Activated naive CD4-positive, alpha-beta T cell treated with anti-CD3 and anti-CD28 coated beads, Interleukin-2, amount 50 U/mL, for 72 hours (primary cell): ENCODE data around the gene OPCML. TPM values are rescaled to one million over a fixed set of nuclear protein-coding genes. Genes with fewer than 3 reads are reported as not detected.

Source experiments
- ATAC-seq, 2 donors: fragments of 150-1000 bp; cut with Tn5 transposase; 2 replicates each; pipeline ENCODE4 v1.10.0; 2021; ENCODE audit warnings: mild to moderate bottlenecking in 2 of 2, moderate library complexity in 2 of 2
- DNase-seq, 2 donors: peaks; one replicate each; pipeline ENCODE4 v3.0.0; 2021 to 2022; ENCODE audit warnings: low spot score in 2 of 2
- H3K27ac Mint-ChIP-seq, 2 donors: one replicate each; pipeline ENCODE4 v1.8.0; 2022; ENCODE audit warnings: mild to moderate bottlenecking in 2 of 2, mixed read lengths in 2 of 2
- H3K36me3 Mint-ChIP-seq, 2 donors: one replicate each; pipeline ENCODE4 v1.8.0; 2022; ENCODE audit warnings: mixed read lengths in 2 of 2
- H3K9me3 Mint-ChIP-seq, 2 donors: one replicate each; pipeline ENCODE4 v1.8.0; 2022; ENCODE audit warnings: mixed read lengths in 2 of 2
- total RNA-seq, 2 donors: library from RNA; stranded (reverse); gene quantifications; one replicate each; pipeline ENCODE4 v1.2.3, GENCODE V29; 2022

OPCML gene
- total RNA-seq, 2 donors from 2014 or later: not detected

DNA sequence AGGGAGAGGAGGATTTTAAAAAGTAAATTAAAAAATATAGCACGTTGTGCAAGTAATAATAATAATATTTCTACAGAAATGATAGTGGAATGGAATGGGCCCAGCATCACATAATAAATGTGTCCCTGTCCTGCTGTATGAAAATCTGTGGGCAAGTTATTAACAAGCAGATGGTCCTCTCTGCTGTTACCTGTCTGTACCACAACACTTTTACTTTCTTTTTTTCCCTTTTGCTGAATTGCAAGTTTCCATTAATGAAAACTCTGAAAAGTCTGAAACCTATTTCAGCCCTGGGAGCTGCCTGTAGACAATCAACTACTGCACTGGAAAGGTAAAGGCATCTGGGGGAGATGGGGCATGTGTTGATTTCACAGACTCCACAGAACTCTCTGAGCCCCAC is 937.1 kb downstream of the OPCML start:
- ATAC-seq (no peak), DNase-seq (no peak)
- Mint-ChIP-seq H3K9me3 (peaks cover 0 to 6% of the 10 kb centered on the region in 2 donors), H3K36me3 (peaks cover 0 to 15% of the 10 kb centered on the region in 2 donors), H3K27ac (no peak overlapping the region)

GRCh38 chr11:132590986-132591385 is 941.3 kb downstream of the OPCML start:
- peaks cover 0 to 15% of the 10 kb centered on the region in 2 donors for H3K9me3 Mint-ChIP-seq
- no peak for ATAC-seq
- peaks cover 0 to 15% of the 10 kb centered on the region in 2 donors for H3K36me3 Mint-ChIP-seq
- no peak overlapping the region for H3K27ac Mint-ChIP-seq
- DNase-seq: no peak

GRCh38 chr11:132590554-132590953 is 941.7 kb downstream of the OPCML start:
- Mint-ChIP-seq H3K9me3 (peaks cover 0 to 15% of the 10 kb centered on the region in 2 donors), H3K36me3 (peaks cover 0 to 15% of the 10 kb centered on the region in 2 donors), H3K27ac (no peak overlapping the region)
- DNase-seq (no peak), ATAC-seq (no peak)

GRCh38 chr11:132589791-132590190 is 942.5 kb downstream of the OPCML start:
- H3K36me3 Mint-ChIP-seq: peaks cover 0 to 15% of the 10 kb centered on the region in 2 donors
- ATAC-seq (no peak), DNase-seq (no peak)
- H3K9me3 Mint-ChIP-seq: peaks cover 0 to 15% of the 10 kb centered on the region in 2 donors
- no peak overlapping the region for H3K27ac Mint-ChIP-seq

GRCh38 chr11:132588366-132588765 is 943.9 kb downstream of the OPCML start:
- Mint-ChIP-seq H3K36me3 (peaks cover 0 to 15% of the 10 kb centered on the region in 2 donors), H3K27ac (no peak overlapping the region), H3K9me3 (peaks cover 0 to 15% of the 10 kb centered on the region in 2 donors)
- DNase-seq: no peak
- no peak for ATAC-seq

DNA sequence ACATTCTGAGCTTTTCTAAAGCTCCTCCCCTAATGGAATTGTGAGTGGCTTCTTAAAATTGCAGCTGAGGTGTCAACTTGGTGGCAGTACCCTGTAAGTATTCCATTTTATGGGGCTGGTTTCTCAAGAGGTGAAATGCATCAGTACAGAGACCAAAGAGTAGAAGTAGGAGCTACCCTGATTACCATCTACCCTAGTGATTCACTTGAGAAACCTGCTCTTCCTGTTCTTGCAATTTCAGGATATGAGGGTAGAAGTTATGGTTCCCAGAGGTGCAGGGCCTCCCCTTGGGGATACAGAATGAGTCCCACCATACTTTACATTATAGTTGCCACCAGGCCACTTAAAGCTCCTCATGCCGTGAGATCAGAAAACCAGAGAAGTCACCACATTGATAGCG is 944.6 kb downstream of the OPCML start:
- no peak overlapping the region for H3K27ac Mint-ChIP-seq
- DNase-seq (no peak), ATAC-seq (no peak)
- H3K9me3 Mint-ChIP-seq: peaks cover 0 to 10% of the 10 kb centered on the region in 2 donors
- peaks cover 0 to 10% of the 10 kb centered on the region in 2 donors for H3K36me3 Mint-ChIP-seq

DNA sequence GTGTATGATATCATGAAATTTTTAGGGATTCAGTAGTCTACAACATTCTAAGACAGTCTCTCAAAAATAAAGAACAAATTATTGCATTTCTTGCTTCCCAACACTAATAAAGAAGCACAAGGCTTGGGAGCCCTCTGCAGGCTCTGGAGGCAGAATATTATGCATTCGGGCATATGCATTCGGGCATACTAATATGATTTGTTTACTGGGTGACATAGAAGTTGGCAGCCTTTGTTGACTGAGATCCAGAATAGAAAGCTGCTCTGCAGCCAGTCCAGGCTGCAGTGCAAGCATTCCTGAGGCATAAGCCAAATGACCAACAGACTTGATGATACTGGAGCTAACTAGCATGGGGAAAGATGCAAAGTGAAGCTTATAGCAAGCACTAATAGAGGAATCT is 945.5 kb downstream of the OPCML start:
- peaks cover 0 to 4% of the 10 kb centered on the region in 2 donors for H3K36me3 Mint-ChIP-seq
- H3K27ac Mint-ChIP-seq: no peak overlapping the region
- peaks cover 0 to 8% of the 10 kb centered on the region in 2 donors for H3K9me3 Mint-ChIP-seq

GRCh38 chr11:132579634-132580327 is 952.5 kb downstream of the OPCML start:
- DNase-seq (no peak), ATAC-seq (no peak)
- H3K9me3 Mint-ChIP-seq: peaks cover 0 to 10% of the 10 kb centered on the region in 2 donors
- H3K27ac Mint-ChIP-seq: no peak overlapping the region
- peaks cover 0 to 12% of the 10 kb centered on the region in 2 donors for H3K36me3 Mint-ChIP-seq

More for the DNA sequence above, 945.5 kb downstream of the OPCML start:
- no peak for DNase-seq
- no peak for ATAC-seq

GRCh38 chr11:132579136-132579535 is 953.2 kb downstream of the OPCML start:
- H3K27ac Mint-ChIP-seq: no peak overlapping the region
- H3K9me3 Mint-ChIP-seq: peaks cover 6 to 10% of the 10 kb centered on the region in 2 donors
- peaks cover 0 to 12% of the 10 kb centered on the region in 2 donors for H3K36me3 Mint-ChIP-seq
- ATAC-seq (no peak), DNase-seq (no peak)

DNA sequence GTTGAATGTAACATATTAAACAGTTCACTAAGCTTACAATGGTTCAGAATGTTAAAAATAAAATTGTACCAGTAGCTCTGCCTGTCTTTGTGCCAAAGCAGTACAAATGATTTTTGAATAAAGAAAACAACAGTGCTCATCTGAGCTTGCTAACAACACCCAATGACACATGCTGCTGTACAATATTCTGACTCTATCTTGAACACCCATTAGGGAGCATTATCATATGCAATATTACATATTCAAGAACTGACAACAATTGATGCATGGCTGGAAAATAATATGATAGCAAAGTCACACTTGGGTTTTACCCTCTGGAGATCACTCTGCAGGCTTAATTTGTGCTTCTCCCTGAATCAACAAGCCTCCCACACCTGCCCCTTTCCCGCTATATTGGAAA is 953.7 kb downstream of the OPCML start:
- DNase-seq: no peak
- Mint-ChIP-seq H3K27ac (no peak overlapping the region), H3K9me3 (peaks cover 9 to 10% of the 10 kb centered on the region in 2 donors)

GRCh38 chr11:132576706-132577105 is 955.6 kb downstream of the OPCML start:
- no peak for DNase-seq
- Mint-ChIP-seq H3K36me3 (peaks cover 0 to 12% of the 10 kb centered on the region in 2 donors), H3K27ac (no peak overlapping the region), H3K9me3 (peaks cover 9 to 10% of the 10 kb centered on the region in 2 donors)
- no peak for ATAC-seq

More for the DNA sequence above, 953.7 kb downstream of the OPCML start:
- no peak for ATAC-seq
- peaks cover 0 to 12% of the 10 kb centered on the region in 2 donors for H3K36me3 Mint-ChIP-seq

GRCh38 chr11:132564091-132564885 is 968.0 kb downstream of the OPCML start:
- Mint-ChIP-seq H3K9me3 (peaks cover 12 to 14% of the 10 kb centered on the region in 2 donors), H3K27ac (no peak overlapping the region), H3K36me3 (peaks cover 0 to 9% of the 10 kb centered on the region in 2 donors)
- ATAC-seq: no peak
- DNase-seq: no peak

DNA sequence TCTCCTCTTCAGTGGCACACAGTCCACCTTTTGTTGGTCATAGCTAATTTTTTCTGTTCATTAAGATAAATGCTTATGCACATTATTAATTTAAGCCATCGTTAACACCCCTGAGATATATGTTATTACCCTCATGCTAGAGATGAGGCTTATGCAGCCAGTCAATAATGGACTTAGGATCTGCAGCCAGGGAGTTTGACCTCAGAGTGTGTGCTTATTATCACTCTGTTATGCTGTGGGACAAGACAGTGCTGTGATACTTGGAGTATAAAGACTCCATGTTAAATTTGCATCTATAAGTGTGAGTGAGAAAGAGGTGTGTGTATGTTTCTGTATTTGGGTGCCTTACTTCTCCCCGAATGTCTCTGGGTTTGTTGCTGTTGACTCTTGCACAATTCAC is 969.3 kb downstream of the OPCML start:
- H3K9me3 Mint-ChIP-seq: peaks cover 12 to 17% of the 10 kb centered on the region in 2 donors
- peaks cover 0 to 5% of the 10 kb centered on the region in 2 donors for H3K36me3 Mint-ChIP-seq

GRCh38 chr11:132561937-132562336 is 970.4 kb downstream of the OPCML start:
- Mint-ChIP-seq H3K9me3 (peaks cover 12 to 13% of the 10 kb centered on the region in 2 donors), H3K36me3 (peaks cover 0 to 5% of the 10 kb centered on the region in 2 donors), H3K27ac (no peak overlapping the region)
- DNase-seq (no peak), ATAC-seq (no peak)

More for the DNA sequence above, 969.3 kb downstream of the OPCML start:
- DNase-seq: no peak
- ATAC-seq: no peak
- no peak overlapping the region for H3K27ac Mint-ChIP-seq

GRCh38 chr11:132559331-132560036 is 972.8 kb downstream of the OPCML start:
- no peak for ATAC-seq
- Mint-ChIP-seq H3K9me3 (peaks cover 5 to 8% of the 10 kb centered on the region in 2 donors), H3K36me3 (no peaks in the 10 kb centered on the region), H3K27ac (no peak overlapping the region)
- DNase-seq: no peak

DNA sequence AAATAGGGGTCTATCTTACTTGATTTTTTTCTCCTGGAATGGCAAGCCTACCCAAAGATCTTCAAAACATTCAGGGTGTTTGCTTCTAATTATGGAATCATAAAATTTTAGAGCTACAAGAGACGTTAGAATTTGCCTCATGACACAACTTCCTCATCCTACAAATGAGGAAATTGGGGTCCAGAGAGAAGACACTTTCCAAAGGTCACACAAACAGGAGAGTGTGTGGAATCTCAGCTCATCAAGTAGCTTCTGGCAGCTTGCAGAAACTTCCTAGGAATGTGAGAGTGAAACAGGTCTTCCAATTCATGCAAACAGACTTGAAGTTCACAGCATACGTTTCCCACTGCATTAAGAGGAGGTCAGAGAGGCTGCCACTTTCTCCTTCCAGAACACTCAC is 976.0 kb downstream of the OPCML start:
- Mint-ChIP-seq H3K9me3 (peaks cover 12 to 17% of the 10 kb centered on the region in 2 donors), H3K36me3 (peaks cover 0 to 5% of the 10 kb centered on the region in 2 donors), H3K27ac (no peak overlapping the region)
- no peak for ATAC-seq
- no peak for DNase-seq

DNA sequence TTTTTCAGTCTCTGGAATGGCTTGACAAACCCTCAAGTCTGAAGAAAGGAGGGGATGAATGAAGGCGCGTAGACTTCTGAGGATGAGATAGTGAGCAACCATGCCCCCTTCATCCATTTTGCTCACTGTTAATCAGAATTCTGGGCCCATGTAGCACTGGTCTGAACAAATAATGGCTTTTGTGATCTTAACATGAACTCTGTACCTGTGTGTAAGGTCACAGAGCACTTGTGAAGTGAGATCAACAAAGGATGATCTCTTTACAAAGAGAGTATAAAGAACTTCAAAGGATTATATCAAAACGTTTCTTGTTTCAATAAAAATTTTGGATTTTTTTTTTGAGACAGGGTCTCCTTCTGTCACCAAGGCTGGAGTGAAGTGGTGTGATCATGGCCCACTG is 976.7 kb downstream of the OPCML start:
- peaks cover 0 to 5% of the 10 kb centered on the region in 2 donors for H3K36me3 Mint-ChIP-seq
- ATAC-seq: no peak
- DNase-seq: no peak
- H3K9me3 Mint-ChIP-seq: peaks cover 12 to 17% of the 10 kb centered on the region in 2 donors
- no peak overlapping the region for H3K27ac Mint-ChIP-seq
